Activated T-cell treated with anti-CD3 and anti-CD28 coated beads for 48 hours (primary cell): ENCODE data around the gene PIWIL4.
A peak's percentile ranks its signal among the peaks of the same experiment; 100 is the strongest.

ENCODE experiments used
- DNase-seq: peaks from one replicate; pipeline ENCODE4 v3.0.0-alpha.2; 2020; ENCODE audit warnings: low read depth

The PIWIL4 gene

GRCh38 chr11:94567181-94567670 is at the start of gene PIWIL4:
PIWIL4 (plus strand) TSS chr11:94567368; CDS start chr11:94567519, 151 bp downstream.
- DNase-seq, result no peak

GRCh38 chr11:94518300-94518699 is 48.9 kb upstream of the PIWIL4 start:
- no peak for DNase-seq

GRCh38 chr11:94519478-94520084 is 47.6 kb upstream of the PIWIL4 start:
- DNase-seq, result no peak

- DNase-seq, result no peak
Measured at GRCh38 chr11:94521684-94522083, 45.5 kb upstream of the PIWIL4 start.

GRCh38 chr11:94524341-94524740 is 42.8 kb upstream of the PIWIL4 start:
- no peak for DNase-seq

GRCh38 chr11:94525546-94526324 is 41.4 kb upstream of the PIWIL4 start:
- no peak for DNase-seq

- no peak for DNase-seq
Measured at GRCh38 chr11:94526645-94527438, 40.3 kb upstream of the PIWIL4 start.

GRCh38 chr11:94528551-94528950 is 38.6 kb upstream of the PIWIL4 start:
- no peak for DNase-seq

- no peak for DNase-seq
Measured at GRCh38 chr11:94532211-94532610, 35.0 kb upstream of the PIWIL4 start.

GRCh38 chr11:94533206-94533605 is 34.0 kb upstream of the PIWIL4 start:
- no peak for DNase-seq

GRCh38 chr11:94533696-94534630 is 33.2 kb upstream of the PIWIL4 start:
- DNase-seq, result no peak

- DNase-seq, result no peak
Measured at GRCh38 chr11:94536386-94536785, 30.8 kb upstream of the PIWIL4 start.

GRCh38 chr11:94537031-94537600 is 30.1 kb upstream of the PIWIL4 start:
- DNase-seq, result no peak

- no peak for DNase-seq
Measured at GRCh38 chr11:94539420-94539819, 27.7 kb upstream of the PIWIL4 start.

- DNase-seq, result peak; percentile 76
Measured at GRCh38 chr11:94543695-94544645, 23.2 kb upstream of the PIWIL4 start, which contains the start of gene FUT4. FUT4 (plus strand) TSS chr11:94543921; CDS start chr11:94544134, 213 bp downstream.

GRCh38 chr11:94544646-94545263 is 22.4 kb upstream of the PIWIL4 start:
- no peak for DNase-seq

- no peak for DNase-seq
Measured at GRCh38 chr11:94545264-94546161, 21.7 kb upstream of the PIWIL4 start.

- no peak for DNase-seq
Measured at GRCh38 chr11:94546162-94546470, 21.1 kb upstream of the PIWIL4 start.

- DNase-seq, result no peak
Measured at GRCh38 chr11:94546886-94547285, 20.3 kb upstream of the PIWIL4 start.
